HepG2 (cell line): Measurements from ENCODE around the gene IQCE. TPM values are rescaled to one million over a fixed set of nuclear protein-coding genes. Genes with fewer than 3 reads are reported as not detected.

ENCODE experiments used
- AKAP8 ChIP-seq: sonication (generic); formaldehyde crosslinking; IDR thresholded peaks from 2 replicates; pipeline ENCODE4 v1.5.1; 2020; ENCODE audit warnings: mild to moderate bottlenecking, missing genetic modification reagents
- BCL6 ChIP-seq: IDR thresholded peaks from 2 replicates; pipeline ENCODE4 v1.6.1; 2016; ENCODE audit warnings: missing genetic modification reagents, missing compliant biosample characterization
- ESRRA ChIP-seq: sonication (generic); formaldehyde crosslinking; IDR thresholded peaks from 2 replicates; pipeline ENCODE4 v1.5.1; 2020; ENCODE audit warnings: mild to moderate bottlenecking, low read depth, missing genetic modification reagents
- HNRNPL ChIP-seq: fragments of 200-400 bp; formaldehyde crosslinking; IDR thresholded peaks from 2 replicates; pipeline ENCODE4 v1.6.1; 2017; ENCODE audit warnings: mild to moderate bottlenecking, low read depth, low read length
- NFYB ChIP-seq: sonication (generic); formaldehyde crosslinking; IDR thresholded peaks from 2 replicates; pipeline ENCODE4 v1.4.0; 2020; ENCODE audit warnings: missing genetic modification reagents
- NR2F6 ChIP-seq, 2 experiments: IDR thresholded peaks; 2 replicates each; pipeline ENCODE4 v1.6.1; 2016; ENCODE audit warnings: antibody characterized with exemption in 1 of 2, mild to moderate bottlenecking in 1 of 2
- PITX1 ChIP-seq: sonication (generic); formaldehyde crosslinking; IDR thresholded peaks from 2 replicates; pipeline ENCODE4 v1.5.1; 2020; ENCODE audit warnings: mild to moderate bottlenecking, missing genetic modification reagents
- RXRA ChIP-seq: sonication (generic); formaldehyde crosslinking; IDR thresholded peaks from 2 replicates; pipeline ENCODE4 v1.5.1; 2020; ENCODE audit warnings: missing genetic modification reagents
- TFAP4 ChIP-seq: sonication (generic); IDR thresholded peaks from 2 replicates; pipeline ENCODE4 v1.6.1; 2016; ENCODE audit warnings: low read depth, borderline replicate concordance
- UBTF ChIP-seq: sonication (generic); formaldehyde crosslinking; IDR thresholded peaks from 2 replicates; pipeline ENCODE4 v1.4.0; 2020; ENCODE audit warnings: mild to moderate bottlenecking, missing genetic modification reagents
- ZNF430 ChIP-seq: sonication (generic); formaldehyde crosslinking; IDR thresholded peaks from 2 replicates; pipeline ENCODE4 v1.9.0; 2021; ENCODE audit warnings: mild to moderate bottlenecking, missing genetic modification reagents
- ZNF580 ChIP-seq: IDR thresholded peaks from 2 replicates; pipeline ENCODE4 v1.6.1; 2016; ENCODE audit warnings: low read depth, borderline replicate concordance
- ZNF687 ChIP-seq: sonication (generic); formaldehyde crosslinking; IDR thresholded peaks from 2 replicates; pipeline ENCODE4 v1.5.1; 2020; ENCODE audit warnings: mild to moderate bottlenecking, missing genetic modification reagents, moderate library complexity
- ZNF772 ChIP-seq: sonication (generic); formaldehyde crosslinking; IDR thresholded peaks from 2 replicates; pipeline ENCODE4 v1.5.0; 2020; ENCODE audit warnings: mild to moderate bottlenecking, missing genetic modification reagents
- ZNF776 ChIP-seq: sonication (generic); formaldehyde crosslinking; IDR thresholded peaks from 2 replicates; pipeline ENCODE4 v1.4.0; 2020; ENCODE audit warnings: mild to moderate bottlenecking, missing genetic modification reagents
- ZNF782 ChIP-seq: sonication (generic); formaldehyde crosslinking; IDR thresholded peaks from 2 replicates; pipeline ENCODE4 v1.4.0; 2020; ENCODE audit warnings: missing genetic modification reagents, mild to moderate bottlenecking, borderline replicate concordance
- polyA plus RNA-seq, 8 experiments: library from polyadenylated mRNA; depleted of rRNA in 3 of 8; stranded (reverse) in 7 of 8; unstranded in 1 of 8; fragments of >200 nt; fragmentation: Illumina TruSeq in 4 of 8; extraction: Trizol in 4 of 8; gene quantifications; 2 replicates each; pipeline versions ENCODE4 v1.2.1 to v1.2.3, GENCODE V29; 2011 to 2016; ENCODE audit warnings: low read depth in 4 of 8, missing spikeins in 1 of 8, mixed read lengths in 1 of 8; ENCODE audit not compliant: insufficient read depth in 1 of 8
- total RNA-seq, 5 experiments: library from RNA; depleted of rRNA; stranded (reverse); fragments of >200 nt; fragmentation: Illumina TruSeq; extraction: Trizol; gene quantifications; 2 replicates each; pipeline ENCODE4 v1.2.3, GENCODE V29; 2016; ENCODE audit warnings: low read depth in 1 of 5

Gene IQCE
- total and polyA plus RNA-seq, 2 of the 13 experiments (the other 11 are each of a cell fraction or from before 2014, with no cell fraction given): 1.5 to 2.5 TPM

- TF ChIP-seq BCL6 (CRISPR knock-in tag): 0 out of 2 replicates have a peak, but pooled peaks have one; percentile 13
- TF ChIP-seq HNRNPL: 0 out of 2 replicates have a peak, but pooled peaks have one; percentile 67
- TF ChIP-seq UBTF (CRISPR knock-in tag): peak; percentile 65
- no peak for TF ChIP-seq NR2F6 (IDR thresholded peaks at IDR 0.05)
- TF ChIP-seq NR2F6 (CRISPR knock-in tag; IDR thresholded peaks at IDR 0.05): no peak; the same call in 1 of the 2 replicates
- TF ChIP-seq ZNF580 (CRISPR knock-in tag): 0 out of 2 replicates have a peak, but pooled peaks have one; percentile 6
- TF ChIP-seq PITX1 (CRISPR knock-in tag): 0 out of 2 replicates have a peak, but pooled peaks have one; percentile 34
- TF ChIP-seq RXRA (CRISPR knock-in tag): peak; percentile 43; the same call in 1 of the 2 replicates
- TF ChIP-seq ZNF776 (CRISPR knock-in tag): no peak; the same call in 1 of the 2 replicates
- no peak; the same call in 1 of the 2 replicates for TF ChIP-seq AKAP8
- TF ChIP-seq ZNF782 (CRISPR knock-in tag): peak; percentile 41; the same call in 1 of the 2 replicates
- TF ChIP-seq ZNF687 (CRISPR knock-in tag): peak; percentile 74
- peak; percentile 68; the same call in 1 of the 2 replicates for TF ChIP-seq ESRRA (CRISPR knock-in tag)
- peak; percentile 52; the same call in 1 of the 2 replicates for TF ChIP-seq ZNF772 (CRISPR knock-in tag)
- no peak for TF ChIP-seq NFYB (CRISPR knock-in tag)
- peak; percentile 61; the same call in 1 of the 2 replicates for TF ChIP-seq TFAP4
- TF ChIP-seq ZNF430 (CRISPR knock-in tag): peak; percentile 34; the same call in 1 of the 2 replicates
These were observed 77.3 kb downstream of the IQCE start (continued) for GRCh38 chr7:2635810-2636701.
